K562 (cell line): ENCODE results near the gene ATXN3. TPM values are rescaled to one million over a fixed set of nuclear protein-coding genes. Genes with fewer than 3 reads are reported as not detected.
A peak's percentile ranks its signal among the peaks of the same experiment; 100 is the strongest.

ENCODE experiments used
- BMI1 ChIP-seq: fragments of 150-350 bp; IDR thresholded peaks from 2 replicates; pipeline ENCODE4 v1.6.1; 2014; ENCODE audit warnings: low read length
- CBFB ChIP-seq: sonication (generic); formaldehyde crosslinking; IDR thresholded peaks from 2 replicates; pipeline ENCODE4 v1.4.0; 2020; ENCODE audit warnings: mild to moderate bottlenecking, missing genetic modification reagents
- E2F1 ChIP-seq: sonication (generic); formaldehyde crosslinking; IDR thresholded peaks from 2 replicates; pipeline ENCODE4 v1.8.1; 2023; ENCODE audit warnings: mild to moderate bottlenecking, missing genetic modification reagents, moderate library complexity
- FOXK2 ChIP-seq, 2 experiments: fragments of 450-650 bp; IDR thresholded peaks in 1 of 2; conservative IDR thresholded peaks in 1 of 2; 2 replicates each; pipeline ENCODE4 v1.6.1; 2016; ENCODE audit warnings: low read depth in 2 of 2, mild to moderate bottlenecking in 1 of 2
- IRF2 ChIP-seq: sonication (generic); formaldehyde crosslinking; IDR thresholded peaks from 2 replicates; pipeline ENCODE4 v1.8.1; 2022; ENCODE audit warnings: mild to moderate bottlenecking, missing genetic modification reagents
- MGA ChIP-seq: fragments of 450-650 bp; IDR thresholded peaks from 2 replicates; pipeline ENCODE4 v1.6.1; 2016; ENCODE audit warnings: mild to moderate bottlenecking, moderate library complexity
- POLR2AphosphoS5 ChIP-seq: IDR thresholded peaks from 2 replicates; pipeline ENCODE4 v1.6.1; 2011; ENCODE audit warnings: mild to moderate bottlenecking, low read depth, low read length, moderate library complexity; ENCODE audit not compliant: control insufficient read depth, insufficient read depth
- SP2 ChIP-seq: IDR thresholded peaks from 2 replicates; pipeline ENCODE4 v1.6.1; 2011; ENCODE audit warnings: mild to moderate bottlenecking, low read depth, low read length, moderate library complexity; ENCODE audit not compliant: poor library complexity, severe bottlenecking; ENCODE audit errors: extremely low read depth
- TAF7 ChIP-seq: fragments of 450-650 bp; IDR thresholded peaks from 2 replicates; pipeline ENCODE4 v1.6.1; 2016; ENCODE audit warnings: missing genetic modification characterization, missing compliant biosample characterization
- TOE1 ChIP-seq, 2 experiments: fragments of 450-650 bp in 1 of 2; sonication (generic) in 1 of 2; formaldehyde crosslinking in 1 of 2; IDR thresholded peaks; 2 replicates each; pipeline versions ENCODE4 v1.7.1 to v1.8.0; 2016 to 2022; ENCODE audit warnings: borderline replicate concordance in 2 of 2, mild to moderate bottlenecking in 2 of 2, antibody characterized with exemption in 1 of 2, inconsistent platforms in 1 of 2, low read depth in 1 of 2, missing genetic modification reagents in 1 of 2, moderate library complexity in 1 of 2
- ZNF354B ChIP-seq: fragments of 250-450 bp; sonication (Bioruptor Pico); IDR thresholded peaks from 2 replicates; pipeline ENCODE4 v1.4.0; 2020
- ZNF449 ChIP-seq: fragments of 250-450 bp; sonication (Bioruptor Pico); IDR thresholded peaks from 2 replicates; pipeline ENCODE4 v1.8.0; 2022; ENCODE audit warnings: moderate library complexity, mild to moderate bottlenecking, inconsistent platforms
- polyA plus RNA-seq, 8 experiments: library from polyadenylated mRNA; depleted of rRNA in 4 of 8; stranded (reverse) in 5 of 8; unstranded in 3 of 8; fragments of >200 nt; fragmentation: Nextera tagmentation in 2 of 8; fragmentation: Illumina TruSeq in 1 of 8; extraction: Ambion mirVana in 2 of 8; extraction: Trizol in 1 of 8; gene quantifications; 2 replicates each; pipeline versions ENCODE4 v1.2.1 to v1.2.3, GENCODE V29; 2011 to 2014; ENCODE audit warnings: inconsistent platforms in 1 of 8, missing spikeins in 1 of 8
- total RNA-seq, 7 experiments: library from RNA; depleted of rRNA in 6 of 7; stranded (reverse); fragments of >200 nt in 6 of 7; fragmentation: Illumina TruSeq in 2 of 7; extraction: Trizol in 2 of 7; gene quantifications; 2 replicates each; pipeline versions ENCODE4 v1.2.1 to v1.2.3, GENCODE V29; 2011 to 2021; ENCODE audit warnings: low replicate concordance in 1 of 7

Gene ATXN3
- total and polyA plus RNA-seq, 9 of the 15 experiments (the other 6 are each of a cell fraction or from before 2014, with no cell fraction given): 11.3 to 25.0 (median 14.6) TPM

- TF ChIP-seq MGA (peak; percentile 79), ZNF449 (no peak), TAF7 (peak; percentile 88), BMI1 (no peak), TOE1 (IDR thresholded peaks at IDR 0.05; ENCODE audit: borderline replicate concordance) (no peak; the same call in 1 of the 2 replicates), TOE1 (CRISPR knock-in tag; IDR thresholded peaks at IDR 0.05; ENCODE audit: borderline replicate concordance, low read depth) (0 out of 2 replicates have a peak, but pooled peaks have one; percentile 54), POLR2AphosphoS5 (peak; percentile 75), SP2 (peak; percentile 82), FOXK2 (conservative IDR thresholded peaks at IDR 0.05 in 1 of 2, IDR thresholded peaks at IDR 0.05 in 1 of 2; ENCODE audit: low read depth in 2 of 2) (0 out of 4 replicates have a peak, but pooled peaks of 1 of the 2 experiments have one; percentile 11), IRF2 (CRISPR knock-in tag) (no peak), CBFB (CRISPR knock-in tag) (peak; percentile 93; the same call in 1 of the 2 replicates), E2F1 (CRISPR knock-in tag) (peak; percentile 65; the same call in 1 of the 2 replicates), ZNF354B (CRISPR knock-in tag) (no peak)
Observed at GRCh38 chr14:92039719-92040430, 66.5 kb downstream of the ATXN3 start, which contains the start of gene TRIP11 (continued).
